Astrocyte of the spinal cord (primary cell): ENCODE measurements around the gene TTC39B.

Experiments
- DNase-seq: peaks from one replicate; pipeline ENCODE4 v3.0.0; 2011; ENCODE audit warnings: low read depth, low spot score
- H3K4me3 ChIP-seq: 2 replicates; pipeline ENCODE4 v1.5.1; 2011; ENCODE audit warnings: low read depth, mild to moderate bottlenecking, low read length, moderate library complexity
- CTCF ChIP-seq: IDR thresholded peaks from 2 replicates; pipeline ENCODE4 v1.5.1; 2012; ENCODE audit warnings: low read depth, mild to moderate bottlenecking, low read length, inconsistent platforms
- in situ Hi-C: cut with HindIII; loops from 2 replicates; pipeline ENCODE4 v1.10.0; 2017; ENCODE audit warnings: low sequenced_read_pairs

Gene TTC39B

DNA sequence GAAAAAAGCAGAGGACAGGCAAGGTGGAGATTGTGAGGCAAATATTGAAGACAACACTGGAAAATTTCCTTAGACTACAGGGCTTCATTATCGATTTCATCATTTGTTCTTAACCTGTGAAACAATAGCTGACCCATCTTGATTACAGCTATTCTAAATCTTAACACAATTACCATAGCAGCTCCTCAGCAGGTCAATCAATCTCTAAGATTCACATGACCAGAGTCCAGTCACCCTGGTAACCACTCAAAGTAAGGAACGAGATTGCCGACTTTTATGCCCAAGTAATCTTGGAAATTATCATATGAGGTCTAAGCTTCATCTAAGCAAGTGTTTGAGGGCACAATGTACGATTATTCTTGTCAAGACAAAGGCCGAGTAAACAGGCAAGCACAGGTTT, 93.8 kb downstream of the TTC39B start:
- TF ChIP-seq CTCF: no peak
- H3K4me3 ChIP-seq: no peak overlapping the region
- no peak for DNase-seq
- in situ Hi-C loops: no loop called here

DNA sequence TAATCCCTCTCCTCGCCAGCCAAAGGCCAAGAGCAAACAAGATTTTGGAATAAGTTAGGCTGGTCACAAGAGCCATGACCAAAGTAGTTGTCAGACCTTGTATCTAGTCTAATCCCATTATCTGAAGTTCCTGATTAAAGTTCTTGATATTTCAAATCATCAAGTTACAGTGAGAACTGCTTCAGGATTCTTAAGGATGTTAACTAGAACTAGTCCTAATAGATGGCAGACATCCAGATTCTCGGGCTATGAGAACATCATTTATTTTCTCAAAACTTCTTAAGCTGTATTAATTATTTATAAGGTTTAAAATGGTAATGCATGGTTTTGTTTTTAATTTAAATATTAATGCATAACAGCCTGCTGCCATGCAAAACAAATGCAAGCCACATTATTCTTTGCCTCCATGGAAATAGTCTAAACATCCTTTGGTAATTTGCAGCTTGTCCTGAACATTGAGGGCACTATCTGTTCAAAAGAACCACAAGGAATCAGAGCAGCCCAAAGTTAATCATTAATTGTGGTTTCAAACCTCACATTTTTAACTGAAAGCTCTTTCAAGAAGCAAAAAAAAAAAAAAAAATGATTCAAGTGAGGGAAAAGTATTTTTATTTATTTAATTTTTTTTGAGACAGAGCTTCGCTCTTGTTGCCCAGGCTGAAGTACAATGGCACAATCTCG, 95.1 kb downstream of the TTC39B start:
- DNase-seq: peak; percentile 62
- no peak for TF ChIP-seq CTCF
- in situ Hi-C loops: no loop called here

GRCh38 chr9:15211160-15211814, 95.7 kb downstream of the TTC39B start:
- in situ Hi-C loops: no loop called here
- TF ChIP-seq CTCF: peak; percentile 90
- DNase-seq: peak; percentile 84
- H3K4me3 ChIP-seq: no peak overlapping the region

More for the DNA sequence above, 95.1 kb downstream of the TTC39B start:
- no peak overlapping the region for H3K4me3 ChIP-seq

DNA sequence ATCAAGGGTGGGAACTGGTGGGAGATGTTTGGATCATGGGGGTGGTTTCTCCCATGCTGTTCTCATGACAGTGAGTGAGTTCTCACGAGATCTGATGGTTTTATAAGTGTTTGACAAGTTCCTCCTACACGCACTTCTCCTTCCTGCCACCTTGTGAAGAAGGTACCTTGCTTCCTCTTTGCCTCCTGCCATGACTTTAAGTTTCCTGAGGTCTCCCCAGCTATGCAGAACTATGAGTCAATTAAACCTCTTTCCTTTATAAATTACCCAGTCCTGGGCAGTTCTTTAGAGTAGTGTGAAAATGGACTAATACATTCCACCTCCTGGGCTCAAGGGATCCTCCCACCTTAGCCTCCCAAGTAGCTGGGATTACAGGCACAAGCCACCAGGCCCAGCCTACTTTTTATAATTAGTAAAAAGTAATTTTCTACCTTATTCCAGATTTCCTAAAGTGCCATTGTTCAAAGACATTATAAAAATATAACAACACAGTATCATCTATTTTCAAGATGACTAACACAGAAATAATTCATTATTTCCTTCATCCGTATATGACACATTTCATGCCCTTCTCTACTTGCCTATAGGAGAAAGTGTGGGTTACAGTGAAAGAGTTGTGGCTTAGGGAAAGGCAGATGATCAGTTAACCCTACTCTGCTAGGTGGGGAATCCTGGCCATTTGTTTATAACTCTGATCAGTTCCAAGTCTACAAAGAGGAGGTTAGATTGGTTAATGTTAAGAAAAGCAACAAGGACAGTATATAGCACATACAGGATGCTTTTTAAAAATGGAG, 99.9 kb downstream of the TTC39B start:
- H3K4me3 ChIP-seq: no peak overlapping the region
- in situ Hi-C loops: no loop called here
- no peak for DNase-seq
- no peak for TF ChIP-seq CTCF

- in situ Hi-C loops: no loop called here
- TF ChIP-seq CTCF: no peak
- H3K4me3 ChIP-seq: no peak overlapping the region
- DNase-seq: peak; percentile 47
Observed at GRCh38 chr9:15205632-15206420, 101.2 kb downstream of the TTC39B start.

DNA sequence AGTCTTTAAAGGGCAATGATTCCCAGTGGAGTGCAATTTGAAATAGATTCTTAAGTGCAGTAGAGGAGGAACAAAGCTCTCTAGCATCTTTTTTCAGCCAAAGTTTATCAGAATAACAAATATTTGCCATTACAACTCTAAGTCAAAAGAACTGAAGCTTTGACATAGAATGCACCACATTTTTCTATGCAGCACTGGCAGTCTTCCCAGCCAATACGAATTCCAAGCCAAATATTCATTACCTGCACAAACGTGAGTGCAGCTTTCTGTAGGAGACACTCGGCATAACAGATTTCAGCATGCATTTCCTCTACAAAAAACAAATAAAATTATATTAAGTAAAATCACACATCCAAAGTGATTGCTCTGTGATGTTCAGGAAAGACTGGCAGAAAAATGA, 103.4 kb downstream of the TTC39B start:
- in situ Hi-C loops: no loop called here
- no peak for DNase-seq
- no peak for TF ChIP-seq CTCF
- no peak overlapping the region for H3K4me3 ChIP-seq
